Right lobe of liver (tissue), 4 donors: ENCODE results near the gene KRT71.

Experiments
- POLR2A ChIP-seq: fragments of 450-650 bp; IDR thresholded peaks from one replicate; pipeline ENCODE4 v1.6.1; 2017; ENCODE audit warnings: antibody characterized with exemption, mild to moderate bottlenecking
- TF ChIP-seq, protein P1 (sequence below), 4 donors: fragments of 200-600 bp in 3 of 4; fragments of 450-650 bp in 1 of 4; IDR thresholded peaks; one replicate each; pipeline versions ENCODE4 v1.5.1 to v1.8.0; 2016 to 2022; ENCODE audit warnings: antibody characterized with exemption in 4 of 4, mild to moderate bottlenecking in 2 of 4
- donor health status: DM: no; HTN: no; CAD: no.
- donor health status: DM: no; HTN: no; CAD: no.
- donor health status: DM: no; HTN: yes; CAD: no.

DNA sequence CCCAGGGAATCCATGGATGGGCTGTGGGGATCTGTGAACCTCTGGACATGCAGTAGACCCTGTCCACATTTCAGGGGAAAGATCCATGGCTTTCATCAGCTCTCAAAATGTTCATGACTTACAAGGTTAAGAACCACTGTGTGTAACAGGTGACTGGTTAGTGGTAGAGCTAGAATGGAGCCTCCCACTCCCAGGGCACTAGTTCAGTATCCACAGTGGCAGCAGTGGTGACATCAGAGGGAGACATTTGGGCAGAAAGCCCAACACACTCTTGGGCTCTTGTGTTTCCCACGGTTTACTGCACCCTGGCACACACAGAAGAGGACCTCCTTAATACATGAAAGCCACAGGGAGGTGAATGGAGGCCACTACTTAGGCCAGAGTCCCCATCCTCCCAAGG lies 11.6 kb upstream of the KRT71 start:
- TF ChIP-seq POLR2A = no peak
- TF ChIP-seq, protein P1, sequence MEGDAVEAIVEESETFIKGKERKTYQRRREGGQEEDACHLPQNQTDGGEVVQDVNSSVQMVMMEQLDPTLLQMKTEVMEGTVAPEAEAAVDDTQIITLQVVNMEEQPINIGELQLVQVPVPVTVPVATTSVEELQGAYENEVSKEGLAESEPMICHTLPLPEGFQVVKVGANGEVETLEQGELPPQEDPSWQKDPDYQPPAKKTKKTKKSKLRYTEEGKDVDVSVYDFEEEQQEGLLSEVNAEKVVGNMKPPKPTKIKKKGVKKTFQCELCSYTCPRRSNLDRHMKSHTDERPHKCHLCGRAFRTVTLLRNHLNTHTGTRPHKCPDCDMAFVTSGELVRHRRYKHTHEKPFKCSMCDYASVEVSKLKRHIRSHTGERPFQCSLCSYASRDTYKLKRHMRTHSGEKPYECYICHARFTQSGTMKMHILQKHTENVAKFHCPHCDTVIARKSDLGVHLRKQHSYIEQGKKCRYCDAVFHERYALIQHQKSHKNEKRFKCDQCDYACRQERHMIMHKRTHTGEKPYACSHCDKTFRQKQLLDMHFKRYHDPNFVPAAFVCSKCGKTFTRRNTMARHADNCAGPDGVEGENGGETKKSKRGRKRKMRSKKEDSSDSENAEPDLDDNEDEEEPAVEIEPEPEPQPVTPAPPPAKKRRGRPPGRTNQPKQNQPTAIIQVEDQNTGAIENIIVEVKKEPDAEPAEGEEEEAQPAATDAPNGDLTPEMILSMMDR (IDR thresholded peaks at IDR 0.05) = no peak
